GM08714 (cell line): ENCODE results near the gene PPAT.
"Not testable (repeated sequence)": the region's sequence is repeated elsewhere in the genome, so short reads cannot be mapped to it uniquely, and the experiment has no call there.

Experiments
- H3K4me3 ChIP-seq: fragments of 200-500 bp; sonication (Bioruptor generic); 2 replicates; pipeline ENCODE4 v1.5.1; 2014; ENCODE audit warnings: mild to moderate bottlenecking, low read length, inconsistent platforms
- ZNF274 ChIP-seq: IDR thresholded peaks from 2 replicates; pipeline ENCODE4 v1.6.1; 2012; ENCODE audit warnings: mild to moderate bottlenecking, low read depth, low read length

The PPAT gene

GRCh38 chr4:56374956-56375355 is 60.5 kb downstream of the PPAT start:
- TF ChIP-seq ZNF274, result no peak
- no peak overlapping the region for H3K4me3 ChIP-seq

GRCh38 chr4:56372774-56373173 is 62.6 kb downstream of the PPAT start:
- H3K4me3 ChIP-seq, result no peak overlapping the region
- TF ChIP-seq ZNF274, result no peak

GRCh38 chr4:56371426-56372220 is 63.8 kb downstream of the PPAT start:
- TF ChIP-seq ZNF274, result no peak
- no peak overlapping the region for H3K4me3 ChIP-seq

GRCh38 chr4:56370377-56370776 is 65.0 kb downstream of the PPAT start:
- TF ChIP-seq ZNF274, result no peak
- no peak overlapping the region for H3K4me3 ChIP-seq

- H3K4me3 ChIP-seq, result not testable (repeated sequence)
Observed at GRCh38 chr4:56362981-56363380, 72.4 kb downstream of the PPAT start.

GRCh38 chr4:56360071-56360470 is 75.3 kb downstream of the PPAT start:
- H3K4me3 ChIP-seq, result no peak overlapping the region
- no peak for TF ChIP-seq ZNF274

- TF ChIP-seq ZNF274, result no peak
- H3K4me3 ChIP-seq, result no peak overlapping the region
Observed at GRCh38 chr4:56356650-56357049, 78.8 kb downstream of the PPAT start.

- no peak for TF ChIP-seq ZNF274
- no peak overlapping the region for H3K4me3 ChIP-seq
Observed at GRCh38 chr4:56348576-56348975, 86.8 kb downstream of the PPAT start.

- H3K4me3 ChIP-seq, result no peak overlapping the region
- no peak for TF ChIP-seq ZNF274
Observed at GRCh38 chr4:56345458-56345857, 90.0 kb downstream of the PPAT start.
